ENCODE results near the gene PTPRD.

PTPRD gene

DNA sequence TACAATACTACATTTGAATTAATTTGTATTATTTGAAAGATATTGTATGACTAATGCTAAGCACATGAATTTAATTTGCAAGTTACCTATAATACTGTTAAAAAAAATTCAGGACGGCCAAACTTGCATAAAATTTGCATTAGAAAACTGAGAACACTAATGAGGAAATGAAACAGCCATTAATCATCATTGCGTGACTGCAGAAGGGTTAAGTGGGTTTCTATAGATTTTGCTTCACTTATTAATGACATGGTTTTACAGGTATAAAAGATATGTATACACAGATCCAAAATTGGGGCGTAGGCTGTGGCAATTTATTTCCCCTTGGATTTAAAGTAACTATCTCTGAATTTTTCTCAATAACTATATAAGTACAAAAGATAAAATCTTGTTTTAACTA lies 882.6 kb downstream of the PTPRD start:
- no peak for DNase-seq

DNA sequence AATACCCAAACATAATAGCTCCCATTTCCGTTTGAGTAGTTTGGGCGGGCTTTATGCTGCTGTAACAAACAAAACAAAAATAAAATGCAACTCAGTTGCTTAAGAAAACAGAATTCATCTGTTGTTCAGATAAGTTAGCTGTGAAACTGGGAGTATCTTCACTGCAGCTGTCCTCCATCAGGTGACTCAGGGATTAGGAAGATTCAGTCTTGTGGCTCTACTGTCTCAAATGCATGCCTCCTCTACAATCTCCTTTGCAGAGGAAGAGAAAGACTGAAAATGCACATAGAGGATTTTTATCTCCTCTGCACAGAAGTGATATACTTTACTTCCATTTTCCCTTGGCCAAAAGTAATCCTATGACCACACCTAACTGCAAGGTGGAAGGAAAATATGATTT lies 883.7 kb downstream of the PTPRD start:
- no peak for DNase-seq

DNA sequence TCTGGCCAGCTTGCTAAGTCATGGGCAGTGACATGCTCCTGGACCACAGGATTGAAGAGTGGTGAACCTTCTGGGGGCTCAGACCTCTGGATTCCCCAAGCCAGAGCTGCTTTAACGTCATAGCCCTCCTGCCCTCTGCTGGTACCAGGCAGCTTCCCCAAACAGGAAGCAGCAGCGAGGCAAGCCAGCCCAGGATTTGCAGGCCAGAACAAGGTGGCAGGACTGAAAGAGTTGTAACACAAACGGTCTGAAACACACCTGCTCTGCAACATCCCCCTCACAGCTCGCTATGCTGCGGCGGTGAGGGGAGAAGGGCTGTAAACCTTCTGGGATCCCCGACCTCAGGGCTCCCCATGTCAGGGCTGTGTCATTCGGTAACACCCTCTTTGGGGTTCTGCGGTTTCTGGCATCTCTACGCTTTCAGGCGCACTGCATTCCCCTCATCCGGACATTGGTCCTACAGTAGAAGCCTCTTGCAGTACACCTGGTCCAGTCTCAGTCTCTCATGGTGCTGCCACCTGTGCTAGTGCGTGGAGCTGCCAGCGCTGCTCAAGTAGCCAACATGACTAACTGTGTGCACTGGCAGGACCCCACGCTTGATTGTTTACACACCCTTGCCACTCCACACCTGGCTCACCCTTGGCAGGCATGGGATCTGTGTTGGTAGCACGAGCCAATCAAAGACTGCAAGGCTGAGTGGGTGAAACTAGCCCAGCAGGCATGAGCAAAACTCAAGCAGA lies 893.3 kb downstream of the PTPRD start:
- no peak for DNase-seq

DNA sequence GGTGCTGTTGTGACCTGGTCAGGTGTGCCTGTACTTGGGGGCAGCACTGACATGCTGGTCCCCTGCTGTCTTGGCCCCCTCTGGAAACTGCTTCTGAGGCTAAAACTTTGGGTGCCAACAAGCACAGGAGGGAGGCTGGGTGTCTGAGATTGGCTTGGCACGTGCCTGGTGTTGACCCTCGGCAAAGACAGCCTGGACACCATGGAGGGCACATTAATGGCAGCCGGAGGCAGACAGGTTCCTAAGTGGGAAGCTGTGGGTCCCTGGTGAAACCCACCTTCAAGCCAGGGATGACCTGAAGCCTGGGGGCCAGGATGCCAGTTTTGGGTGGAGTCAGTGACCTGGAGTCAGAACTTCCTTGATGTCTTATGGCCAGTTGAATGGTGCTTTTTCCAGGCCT lies 894.1 kb downstream of the PTPRD start:
- no peak for DNase-seq

DNA sequence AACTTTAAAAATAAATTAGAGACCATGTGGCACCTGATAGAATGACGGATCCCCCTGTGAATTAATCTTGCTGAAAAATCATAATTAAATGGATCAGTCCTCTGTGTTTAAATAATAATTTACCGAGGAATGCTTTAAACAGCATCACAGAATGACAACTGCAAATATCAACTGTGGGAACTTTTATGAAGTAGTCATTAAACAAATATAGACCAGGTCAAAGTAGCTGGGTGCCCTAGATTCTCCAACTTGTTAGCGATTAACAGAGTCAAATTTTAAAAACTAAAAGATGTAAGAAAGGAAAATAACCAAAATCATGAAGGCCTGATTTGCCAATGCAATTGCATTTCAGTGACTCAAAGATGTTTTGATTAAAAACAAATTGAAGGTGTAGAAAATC lies 933.4 kb downstream of the PTPRD start:
- DNase-seq = no peak

DNA sequence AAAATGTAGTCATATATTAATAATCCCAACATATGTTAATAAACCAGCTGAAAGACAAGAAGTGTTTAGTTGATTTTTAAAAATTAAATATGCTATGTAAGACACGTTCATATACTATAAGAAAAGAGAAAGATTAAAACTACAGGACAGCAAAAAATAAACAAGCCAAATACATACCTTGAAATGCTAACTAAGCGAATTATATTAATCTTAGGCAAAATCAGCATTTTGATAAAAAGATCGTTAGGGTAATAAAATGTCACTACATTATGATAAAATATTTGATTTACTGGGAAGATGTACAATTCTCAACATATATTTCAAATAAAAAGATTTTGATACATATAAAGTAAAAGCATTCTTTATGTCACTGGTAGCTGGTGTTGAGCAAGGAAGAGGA lies 938.3 kb downstream of the PTPRD start:
- no peak for DNase-seq

DNA sequence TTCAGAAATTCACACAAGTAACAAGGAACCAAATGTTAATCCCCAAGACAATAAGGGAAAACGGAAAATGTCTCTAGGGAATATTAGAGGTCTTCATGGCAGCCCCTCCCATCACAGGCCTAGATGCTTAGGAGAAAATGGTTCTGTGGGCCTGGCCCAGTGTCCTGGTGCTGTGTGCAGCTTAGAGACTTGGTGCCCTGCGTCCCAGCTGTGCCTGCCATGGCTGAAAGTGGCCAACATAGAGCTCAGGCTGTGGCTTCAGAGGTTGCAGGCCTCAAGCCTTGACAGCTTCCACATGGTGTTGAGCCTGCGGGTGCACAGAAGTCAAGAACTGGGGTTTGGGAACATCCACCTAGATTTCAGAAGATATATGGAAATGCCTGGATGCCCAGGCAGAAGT lies 942.3 kb downstream of the PTPRD start:
- no peak for DNase-seq

DNA sequence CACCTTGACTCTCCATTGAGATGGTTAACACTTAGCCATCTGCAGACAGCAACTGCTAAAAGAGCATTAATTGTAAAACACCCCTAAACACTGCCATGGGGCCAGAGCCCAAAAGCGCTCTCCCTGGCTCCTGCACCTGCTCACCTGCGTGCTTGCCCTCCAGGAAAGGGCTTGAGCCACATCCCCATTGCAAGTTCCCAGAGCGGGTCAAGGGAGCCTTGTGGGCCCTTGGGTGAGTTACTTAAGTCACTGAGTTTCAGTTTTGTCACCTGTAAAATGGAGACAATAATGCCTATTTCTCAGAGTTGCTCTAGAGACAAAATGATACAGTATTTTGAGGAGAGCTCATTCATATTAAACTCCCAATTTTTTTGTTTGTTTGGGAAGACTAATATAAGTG lies 967.8 kb downstream of the PTPRD start:
- no peak for DNase-seq

DNA sequence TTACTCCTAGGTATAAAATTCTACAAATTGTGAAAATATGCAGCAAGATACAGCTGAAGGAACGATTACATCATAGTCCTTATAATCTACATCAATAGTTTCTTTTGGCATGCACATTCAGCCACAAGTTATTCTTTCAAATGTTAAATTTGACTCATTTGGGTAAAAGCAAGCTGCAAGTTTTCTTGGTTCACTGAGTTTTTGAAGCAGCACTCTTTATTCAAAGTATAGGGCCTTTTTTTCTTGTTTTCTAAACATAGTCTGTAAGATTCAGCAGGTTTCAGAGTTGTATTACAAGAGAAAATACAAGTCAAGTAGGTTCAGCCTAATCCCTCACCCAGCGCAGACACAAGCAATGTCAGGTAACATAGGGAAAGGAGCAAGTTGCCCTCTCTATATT lies 981.5 kb downstream of the PTPRD start:
- no peak for DNase-seq

DNA sequence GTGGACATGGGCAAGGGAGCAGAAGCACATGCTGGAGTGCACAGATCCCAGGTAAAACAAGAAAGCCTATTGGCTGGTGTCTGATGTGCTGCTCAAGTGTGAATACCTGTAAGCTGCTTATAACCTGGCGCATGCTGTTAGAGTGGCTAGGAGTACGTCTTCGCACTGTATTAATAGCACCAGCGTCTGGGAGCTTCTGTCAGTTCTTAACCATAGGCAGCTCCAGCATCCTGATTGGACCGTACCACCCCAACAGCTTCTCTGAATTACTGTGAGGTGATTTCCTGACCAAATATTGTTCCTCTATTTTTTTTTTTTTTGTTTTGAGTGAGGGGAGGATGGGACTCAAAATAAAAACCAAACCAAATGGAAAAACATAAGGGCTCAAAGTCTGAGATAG lies 987.6 kb downstream of the PTPRD start:
- no peak for DNase-seq

DNA sequence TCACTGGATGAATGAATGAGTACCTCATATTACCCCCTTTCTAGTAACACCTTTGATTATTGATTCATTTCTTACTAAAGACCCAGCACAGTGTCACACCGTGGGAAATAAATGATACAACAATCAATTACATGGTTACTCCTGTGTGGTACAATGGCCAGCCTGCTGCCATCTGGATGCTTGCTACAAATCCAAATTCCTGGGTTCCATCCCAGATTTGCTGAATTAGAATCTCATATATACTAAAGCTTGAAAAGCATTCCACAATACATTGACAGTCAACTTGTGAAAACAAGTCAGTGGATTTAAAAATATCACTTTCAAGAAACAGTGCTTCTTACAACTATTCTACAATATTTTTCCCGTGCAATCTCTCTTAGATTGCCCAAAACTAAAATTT lies 989.3 kb downstream of the PTPRD start:
- no peak for DNase-seq

DNA sequence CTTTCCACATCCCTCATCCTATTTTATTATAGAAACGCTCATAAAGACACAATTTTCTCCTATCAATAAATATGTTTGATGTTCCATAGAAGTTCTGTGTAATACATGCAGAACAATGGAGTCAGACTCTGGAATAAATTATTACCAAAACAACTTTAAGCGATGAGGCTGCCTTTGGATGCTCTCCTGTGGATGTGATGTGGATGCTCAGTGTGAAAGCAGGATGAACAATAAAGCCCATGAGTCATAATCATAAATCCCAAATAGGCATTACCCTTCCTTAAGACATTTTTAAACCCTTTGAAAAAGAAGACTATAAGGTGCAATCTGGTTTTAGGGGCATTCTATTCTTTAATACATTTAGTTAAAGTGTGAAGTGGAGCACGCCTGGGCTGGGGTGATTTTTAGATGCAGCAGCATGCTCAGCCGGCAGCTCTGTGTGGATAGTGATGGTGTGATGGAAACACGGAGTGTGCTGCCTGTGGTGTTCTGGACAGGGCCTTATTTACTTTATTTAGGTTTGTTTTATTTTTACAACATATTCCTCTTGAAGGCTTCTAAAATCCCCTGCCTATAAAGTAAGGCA lies 991.4 kb downstream of the PTPRD start:
- no peak for DNase-seq

DNA sequence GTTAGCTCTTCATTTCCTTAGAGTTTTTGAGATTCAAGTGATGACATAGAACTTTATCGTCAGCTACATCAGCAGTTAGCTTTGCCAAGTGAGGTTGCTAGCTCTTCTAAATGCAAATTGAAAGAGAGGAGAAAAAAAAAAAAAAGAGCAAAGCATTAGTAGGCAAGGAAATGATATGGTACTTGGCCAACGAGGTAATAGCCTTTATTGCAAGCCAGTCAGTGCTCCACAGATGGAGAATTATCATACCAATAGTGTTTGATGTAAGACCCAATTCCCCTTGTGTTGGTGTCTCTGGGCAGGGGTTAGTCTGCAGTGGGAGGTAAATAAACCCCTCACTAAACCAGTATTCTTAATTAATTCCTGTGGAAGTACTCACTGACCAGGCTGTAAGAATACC lies 992.1 kb downstream of the PTPRD start:
- no peak for DNase-seq

DNA sequence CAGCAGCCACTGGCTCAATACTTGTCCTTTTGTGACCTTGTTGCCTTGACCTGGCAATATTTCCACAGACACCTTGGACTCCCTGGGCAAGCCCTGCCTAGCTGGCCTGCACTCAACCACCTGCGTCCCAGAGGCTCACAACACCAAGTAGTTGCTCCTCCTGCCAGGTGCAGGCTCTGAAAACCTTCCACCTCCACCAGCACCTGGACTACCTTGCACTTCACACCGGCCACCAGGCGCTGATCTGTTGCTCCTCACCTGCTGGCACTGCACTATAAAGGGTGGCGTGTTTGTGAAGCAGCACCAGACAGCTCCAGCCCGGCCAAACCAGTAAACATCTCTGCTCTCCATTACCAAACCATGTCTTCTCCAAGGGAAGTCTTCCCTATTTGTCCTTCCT lies 997.7 kb downstream of the PTPRD start:
- DNase-seq = no peak

DNA sequence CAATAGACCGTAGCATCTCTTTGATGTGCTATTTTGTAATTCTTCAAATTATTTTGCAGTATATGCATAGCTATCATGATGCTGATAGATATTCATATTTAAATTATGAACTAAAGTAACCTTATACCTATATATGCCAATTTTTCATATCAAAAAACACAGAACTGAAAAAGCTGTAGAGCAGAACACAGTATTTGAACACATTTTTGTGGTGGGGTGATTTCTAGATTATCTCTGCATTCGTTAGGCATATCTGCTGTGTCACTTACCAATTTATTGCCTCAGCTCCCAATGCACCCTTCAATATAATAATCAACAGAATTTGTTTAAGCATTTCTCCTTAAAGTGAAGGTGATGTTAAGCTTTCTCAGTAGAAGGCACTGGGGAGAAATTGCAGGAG lies 998.2 kb downstream of the PTPRD start:
- no peak for DNase-seq

DNA sequence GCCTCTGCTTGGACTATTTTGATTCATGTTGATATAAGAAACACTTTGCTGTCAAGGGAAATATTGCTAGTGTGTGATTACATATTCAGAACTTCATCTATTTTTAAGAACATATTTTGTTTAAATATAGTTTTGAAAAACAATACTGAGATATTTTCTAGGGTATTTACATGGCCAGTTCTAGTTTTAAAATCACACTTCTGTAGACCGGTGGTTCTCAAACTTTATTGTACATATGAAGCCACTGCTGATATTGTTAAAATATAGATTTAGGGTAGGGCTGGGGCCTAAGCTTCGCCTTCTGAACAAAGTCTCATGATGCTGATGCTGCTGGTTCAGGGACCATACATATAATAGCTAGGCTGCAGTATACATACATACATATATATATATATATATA lies 1000.0 kb downstream of the PTPRD start:
- DNase-seq = no peak

DNA sequence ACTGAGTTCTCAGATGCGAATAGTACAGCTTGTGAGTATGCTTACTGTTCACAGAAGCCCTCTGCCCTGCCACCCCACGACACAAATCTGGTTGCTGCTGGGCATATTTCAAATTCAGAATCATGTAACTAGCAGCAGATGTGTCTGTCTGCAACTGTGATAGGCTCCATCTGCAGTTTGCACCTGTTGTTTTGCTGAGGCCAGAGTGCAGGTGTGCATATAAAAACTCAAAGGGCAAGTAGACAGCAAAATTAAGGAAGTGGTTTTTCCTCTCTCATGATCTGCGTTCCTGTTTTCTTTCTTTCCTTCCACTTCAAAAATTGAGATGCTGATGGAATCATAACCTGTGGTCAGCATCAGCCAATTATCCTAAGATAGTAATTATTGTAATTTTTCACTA lies 1000.5 kb downstream of the PTPRD start:
- DNase-seq = no peak

DNA sequence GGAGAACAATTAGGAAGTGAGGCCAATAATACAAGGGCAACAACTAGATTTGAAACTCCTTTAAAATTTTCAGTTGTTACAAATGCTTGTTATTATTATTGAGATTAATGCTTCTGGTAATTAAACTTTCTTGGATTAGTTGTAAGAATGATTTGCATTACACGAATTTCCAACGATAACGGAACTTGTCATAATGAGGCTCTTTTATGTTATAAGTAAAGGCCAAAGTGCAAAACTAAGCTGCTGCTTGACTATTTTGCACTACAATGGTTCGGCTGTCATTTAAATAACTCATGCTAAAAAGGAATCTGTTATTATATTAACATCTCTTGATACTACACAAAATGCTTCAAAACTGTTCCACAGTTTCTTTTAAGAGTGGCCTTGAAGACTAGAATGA lies 1007.1 kb downstream of the PTPRD start:
- no peak for DNase-seq

DNA sequence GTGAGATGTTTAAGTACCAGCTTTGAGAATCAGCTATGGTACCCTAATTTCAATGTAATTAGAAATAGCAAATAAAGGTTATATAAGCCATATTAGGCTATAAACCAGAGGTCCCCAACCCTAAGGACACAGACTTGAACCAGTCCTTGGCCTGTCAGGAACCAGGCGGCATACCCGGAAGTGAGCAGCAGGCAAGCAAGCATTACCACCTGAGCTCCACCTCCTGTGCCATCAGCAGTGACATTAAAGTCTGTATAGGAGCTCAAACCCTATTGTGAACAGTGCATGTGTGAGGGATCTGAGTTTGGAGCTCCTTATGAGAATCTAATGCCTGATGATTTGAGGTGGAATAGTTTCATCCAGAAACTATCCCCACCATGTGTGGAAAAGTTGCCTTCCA lies 1009.5 kb downstream of the PTPRD start:
- DNase-seq = no peak

DNA sequence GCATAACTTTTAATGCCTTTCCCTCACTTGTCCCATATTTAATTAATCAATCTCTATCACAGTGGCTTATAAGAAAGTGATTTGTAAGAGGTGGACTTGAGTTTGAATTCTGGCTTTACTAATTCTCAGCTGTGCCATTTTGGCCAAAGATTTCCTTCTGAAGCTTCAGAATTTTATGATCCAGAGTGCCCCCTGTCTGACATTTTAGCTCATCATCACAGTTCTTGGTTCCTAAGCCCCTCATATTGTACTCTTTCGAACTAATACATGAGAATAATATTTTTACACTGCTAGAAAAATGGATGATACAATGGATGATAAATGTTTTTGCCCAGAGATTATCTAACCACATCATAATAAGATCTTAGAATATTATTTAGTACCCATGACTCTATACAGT lies 1014.1 kb downstream of the PTPRD start:
- no peak for DNase-seq

DNA sequence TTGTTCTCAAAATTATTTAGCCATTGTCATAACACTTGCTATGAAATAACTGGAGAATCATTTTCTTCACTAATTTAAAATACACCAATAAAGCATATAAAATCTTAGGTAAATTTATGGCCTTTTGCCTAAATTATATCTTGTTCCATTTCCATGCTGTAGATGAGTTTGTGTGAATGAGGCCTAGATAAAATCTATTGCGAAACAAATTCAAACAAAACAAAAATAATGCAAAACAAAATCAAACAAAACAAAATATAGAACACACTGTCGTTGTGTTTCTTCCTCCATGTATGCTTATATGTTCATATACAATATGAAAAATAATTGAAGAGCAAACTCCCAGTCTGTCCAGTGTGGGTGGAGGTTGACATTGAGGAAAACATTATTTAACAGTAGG lies 1020.7 kb downstream of the PTPRD start:
- DNase-seq = no peak

DNA sequence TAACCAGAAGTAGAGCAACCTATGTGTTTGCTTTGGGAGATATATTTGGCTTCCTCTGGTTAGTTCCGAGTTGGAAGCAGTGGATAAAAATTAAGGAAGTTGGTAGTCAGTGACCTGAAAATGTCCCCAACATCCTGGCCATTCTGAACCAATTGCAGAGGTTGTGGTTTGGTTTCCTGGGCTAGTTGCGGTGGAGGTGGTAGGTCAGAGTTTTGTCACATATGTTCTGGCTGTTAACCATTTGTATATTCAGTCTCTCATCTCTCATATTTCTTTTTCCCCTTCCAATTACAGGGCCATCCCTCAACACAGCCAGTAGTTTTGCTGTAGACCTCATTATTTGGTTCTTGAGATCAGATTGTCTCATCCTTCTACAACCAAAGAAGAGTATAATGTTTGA lies 1026.9 kb downstream of the PTPRD start:
- no peak for DNase-seq

DNA sequence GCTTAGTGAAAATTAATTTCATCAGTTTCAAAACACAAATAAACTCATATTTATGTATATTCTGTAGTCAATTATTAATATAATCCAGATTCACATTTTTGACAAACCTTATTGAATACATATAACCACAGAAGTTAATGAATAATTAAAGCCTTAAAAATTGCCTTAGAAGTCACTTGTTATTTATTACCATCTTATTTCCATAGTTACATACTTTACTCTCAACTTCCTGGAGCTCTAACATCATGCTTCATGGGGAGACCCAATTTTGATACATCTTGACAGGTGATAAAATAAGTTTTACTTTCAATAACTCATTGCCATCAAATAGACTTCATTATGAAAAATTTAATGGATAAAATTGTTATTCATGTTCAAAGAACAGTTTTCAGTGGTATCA lies 1038.7 kb downstream of the PTPRD start:
- no peak for DNase-seq

DNA sequence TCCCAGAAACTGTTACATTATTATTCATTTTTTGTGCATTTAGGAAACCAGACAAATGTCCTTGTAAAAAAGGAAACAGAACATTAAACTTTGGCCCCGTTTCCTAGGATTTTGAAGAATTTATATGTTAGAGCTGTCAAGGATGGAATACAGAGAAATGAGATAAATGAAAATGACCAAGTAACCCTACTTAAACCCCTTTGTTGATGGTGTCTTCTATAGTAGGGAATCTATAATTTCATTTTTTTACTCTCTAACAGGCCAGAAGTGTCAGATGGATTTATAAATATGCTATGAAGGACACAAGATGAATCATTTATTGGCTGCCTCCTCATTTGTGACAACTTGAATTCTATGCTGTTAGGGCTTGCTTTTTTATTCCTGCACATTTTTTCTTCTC lies 1047.1 kb downstream of the PTPRD start:
- DNase-seq = no peak

DNA sequence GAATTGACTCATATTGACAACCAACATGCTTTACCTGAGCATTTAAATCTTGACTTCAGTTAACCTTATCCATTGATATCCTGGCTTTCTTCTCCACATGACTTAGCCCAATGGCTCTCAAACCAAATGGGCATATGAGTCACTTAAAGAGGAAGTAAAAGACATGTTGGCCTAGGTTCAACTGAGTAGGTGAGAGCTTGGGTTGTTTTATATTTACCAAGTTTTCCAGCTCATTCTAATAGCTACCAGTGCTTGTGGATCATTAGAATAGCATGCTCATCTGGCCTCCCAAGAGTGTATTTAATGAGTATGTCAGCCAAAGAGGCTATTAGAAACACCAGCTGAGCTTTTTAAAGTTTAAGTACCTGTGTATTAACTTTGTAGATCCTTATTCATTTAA lies 1049.0 kb downstream of the PTPRD start:
- DNase-seq = no peak

Data from SW 1271 (cell line).